HPDE6-E6E7 (cell line): ENCODE results near the gene EVA1B.

Source experiments
- DNase-seq: peaks from one replicate; pipeline ENCODE4 v3.0.0; 2011; ENCODE audit warnings: missing footprints; ENCODE audit errors: extremely low spot score

EVA1B gene

DNA sequence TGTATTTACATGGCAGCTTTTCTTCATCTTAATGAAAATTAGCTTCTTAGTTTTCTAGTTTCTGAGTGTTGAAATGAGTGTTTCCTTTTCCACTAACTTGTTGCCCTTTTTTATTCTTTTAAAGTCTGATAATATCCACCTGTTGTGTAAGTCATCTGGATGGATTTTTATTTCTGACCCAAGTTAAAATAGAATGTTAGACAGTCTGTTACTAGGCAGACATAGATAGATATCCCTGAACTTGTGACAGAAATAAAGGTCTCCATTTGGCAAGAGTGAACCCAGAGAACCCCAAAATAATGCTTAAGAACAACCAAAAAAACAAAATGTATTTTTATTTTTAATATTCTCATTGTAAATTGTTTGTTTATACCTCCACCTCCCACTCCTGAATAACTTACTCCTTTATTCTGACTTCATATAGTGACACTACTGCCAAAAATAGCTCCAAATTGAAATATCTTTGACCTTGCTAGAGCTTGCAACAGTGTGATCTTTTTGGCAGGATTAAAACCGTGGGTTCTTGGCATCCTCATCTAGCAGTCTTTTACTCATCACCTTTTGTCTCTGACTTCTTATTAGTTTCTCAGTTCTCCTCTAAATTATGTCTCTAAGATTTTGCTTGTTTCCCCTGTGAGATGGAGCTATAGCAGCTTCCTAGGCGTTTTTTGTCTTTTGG lies 44.2 kb downstream of the EVA1B start:
- DNase-seq: no peak

DNA sequence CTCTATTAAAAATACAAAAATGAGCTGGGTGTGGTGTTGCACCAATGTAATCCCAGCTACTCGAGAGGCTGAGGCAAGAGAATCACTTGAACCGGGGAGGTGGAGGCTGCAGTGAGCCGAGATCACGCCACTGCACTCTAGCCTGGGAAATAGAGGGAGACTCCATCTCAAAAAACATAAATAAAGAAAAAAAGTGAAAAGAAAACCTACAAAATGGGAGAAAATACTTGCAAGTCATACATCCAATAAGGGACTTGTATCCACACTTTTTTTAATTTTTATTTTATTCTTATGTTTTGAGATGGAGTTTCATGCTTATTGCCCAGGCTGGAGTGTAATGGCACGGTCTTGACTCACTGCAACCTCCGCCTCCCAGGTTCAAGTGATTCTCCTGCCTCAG lies 46.8 kb downstream of the EVA1B start:
- DNase-seq: no peak

DNA sequence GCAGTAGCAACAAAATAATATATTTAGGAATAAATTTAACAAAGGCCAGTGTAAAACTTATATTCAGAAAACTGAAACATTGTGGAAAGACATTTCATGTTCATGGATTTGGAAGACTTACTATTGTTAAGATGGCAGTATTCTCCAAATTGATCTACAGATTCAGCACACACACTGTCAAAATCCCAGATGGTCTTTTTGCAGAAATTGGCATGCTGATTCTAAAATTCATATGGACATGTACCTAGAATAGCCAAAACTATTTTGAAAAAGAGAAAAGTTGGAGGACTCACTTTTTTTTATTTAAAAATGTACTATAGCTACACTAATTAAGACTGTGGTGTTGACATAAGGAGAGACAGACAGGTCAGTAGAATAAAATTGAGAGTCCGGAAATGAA lies 49.2 kb downstream of the EVA1B start:
- DNase-seq: no peak

DNA sequence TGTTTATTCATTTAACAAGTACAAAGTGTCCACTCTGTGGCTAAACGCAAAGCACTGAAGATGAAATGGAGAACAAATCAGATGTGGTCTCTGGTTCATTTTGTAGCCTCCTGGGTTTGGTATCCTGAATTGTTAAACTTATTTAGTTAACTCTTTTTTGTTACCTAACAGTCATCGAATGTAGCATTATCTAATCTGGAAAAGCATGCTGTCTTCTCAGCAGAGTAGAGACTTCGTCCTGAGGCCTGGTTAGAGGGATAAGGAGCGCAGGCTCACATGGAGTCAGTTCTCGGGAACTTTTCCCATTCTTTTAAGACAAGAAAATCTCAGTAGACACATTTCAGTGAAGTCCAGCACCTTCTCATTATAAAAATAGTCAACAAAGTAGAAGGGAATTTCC lies 50.4 kb downstream of the EVA1B start:
- no peak for DNase-seq
